GM23248 (cell line): ENCODE measurements around the gene PRSS36. TPM values are rescaled to one million over a fixed set of nuclear protein-coding genes. Genes with fewer than 3 reads are reported as not detected.

Source experiments
- DNase-seq: peaks from one replicate; pipeline ENCODE4 v3.0.0-alpha.2; 2015
- H2AFZ ChIP-seq: fragments of 200-600 bp; sonication (generic); 2 replicates; pipeline ENCODE4 v1.6.1; 2016; ENCODE audit warnings: antibody characterized with exemption
- H3F3A ChIP-seq: fragments of 200-600 bp; sonication (generic); 2 replicates; pipeline ENCODE4 v1.6.1; 2016; ENCODE audit warnings: mild to moderate bottlenecking, antibody characterized with exemption, mixed run types; ENCODE audit not compliant: insufficient read depth
- H3K27ac ChIP-seq: fragments of 200-600 bp; sonication (generic); 2 replicates; pipeline ENCODE4 v1.5.1; 2016; ENCODE audit warnings: mild to moderate bottlenecking
- H3K27me3 ChIP-seq: fragments of 200-600 bp; sonication (generic); replicated peaks from 2 replicates; pipeline ENCODE4 v1.6.1; 2016; ENCODE audit warnings: mild to moderate bottlenecking; ENCODE audit not compliant: insufficient read depth
- H3K36me3 ChIP-seq: fragments of 200-600 bp; sonication (generic); 2 replicates; pipeline ENCODE4 v1.6.1; 2016; ENCODE audit warnings: low read depth, mild to moderate bottlenecking
- H3K4me1 ChIP-seq: fragments of 200-600 bp; sonication (generic); 2 replicates; pipeline ENCODE4 v1.6.1; 2016; ENCODE audit warnings: mild to moderate bottlenecking; ENCODE audit not compliant: insufficient read depth
- H3K4me2 ChIP-seq: fragments of 200-600 bp; sonication (generic); one replicate; pipeline ENCODE4 v1.6.1; 2016; ENCODE audit warnings: mild to moderate bottlenecking; ENCODE audit not compliant: unreplicated experiment
- H3K4me3 ChIP-seq: fragments of 200-600 bp; sonication (generic); 2 replicates; pipeline ENCODE4 v1.5.1; 2016; ENCODE audit warnings: mild to moderate bottlenecking
- H3K79me2 ChIP-seq: fragments of 200-600 bp; sonication (generic); 2 replicates; pipeline ENCODE4 v1.6.1; 2016; ENCODE audit warnings: mild to moderate bottlenecking; ENCODE audit not compliant: insufficient read depth
- H3K9ac ChIP-seq: fragments of 200-600 bp; sonication (generic); 2 replicates; pipeline ENCODE4 v1.6.1; 2016; ENCODE audit warnings: mild to moderate bottlenecking
- H3K9me2 ChIP-seq: fragments of 200-600 bp; sonication (generic); 2 replicates; pipeline ENCODE4 v1.6.1; 2016; ENCODE audit warnings: mixed run types, mild to moderate bottlenecking, moderate library complexity; ENCODE audit not compliant: insufficient read depth
- H3K9me3 ChIP-seq: fragments of 200-600 bp; sonication (generic); one replicate; pipeline ENCODE4 v1.6.1; 2017; ENCODE audit warnings: low read depth
- H4K20me1 ChIP-seq: fragments of 200-600 bp; sonication (generic); 2 replicates; pipeline ENCODE4 v1.6.0; 2016; ENCODE audit not compliant: insufficient read depth
- EZH2 ChIP-seq: fragments of 200-600 bp; sonication (generic); IDR thresholded peaks from 2 replicates; pipeline ENCODE4 v1.6.1; 2018; ENCODE audit warnings: antibody characterized with exemption, mild to moderate bottlenecking; ENCODE audit not compliant: insufficient read depth, poor library complexity, severe bottlenecking
- EZH2phosphoT487 ChIP-seq: fragments of 200-600 bp; sonication (generic); IDR thresholded peaks from 2 replicates; pipeline ENCODE4 v1.6.1; 2018; ENCODE audit warnings: antibody characterized with exemption, moderate library complexity, mild to moderate bottlenecking, low read depth; ENCODE audit not compliant: insufficient read depth
- WGBS, 2 experiments: methylation state at CpG; one replicate each; pipeline ENCODE4 v1.1.6; 2015 to 2017; ENCODE audit warnings: low lambda C conversion rate in 2 of 2, low coverage in 1 of 2; ENCODE audit errors: missing lambda C conversion rate in 2 of 2; 5-methylcytosine and 5-hydroxymethylcytosine counted together
- in situ Hi-C: fragments of 300-500 bp; cut with MboI; formaldehyde crosslinking; loops from 2 replicates; pipeline ENCODE4 v1.15.0; 2020
- polyA plus RNA-seq: library from polyadenylated mRNA; unstranded; fragments of >200 nt; fragmentation: Nextera tagmentation; extraction: Ambion mirVana; gene quantifications from 2 replicates; pipeline ENCODE4 v1.2.1, GENCODE V29; 2016
- total RNA-seq: library from RNA; depleted of rRNA; stranded (reverse); fragments of >200 nt; shearing (Covaris generic); gene quantifications from 2 replicates; pipeline ENCODE4 v1.2.3, GENCODE V29; 2014

Gene PRSS36
- total and polyA plus RNA-seq, 2 experiments from 2014 or later: 2.2 TPM; not detected in 1

- 93 to 95% methylated on average over 16 of the region's 16 CpGs for WGBS, 2 experiments
- Histone ChIP-seq H2AFZ (no peak overlapping the region), H3K36me3 (peaks cover 93% of the 10 kb centered on the region), H3K9me3 (no peaks in the 10 kb centered on the region), H3K4me3 (no peak overlapping the region), H3K4me1 (no peaks in the 10 kb centered on the region), H3F3A (peaks cover 98% of the 10 kb centered on the region), H3K4me2 (no peak overlapping the region), H3K27me3 (no peaks in the 10 kb centered on the region), H3K27ac (no peak overlapping the region), H3K79me2 (peaks cover 75% of the 10 kb centered on the region), H3K9me2 (no peaks in the 10 kb centered on the region), H4K20me1 (no peaks in the 10 kb centered on the region), H3K9ac (no peak overlapping the region)
- no peak for DNase-seq
- no peak for TF ChIP-seq EZH2
- no peak for TF ChIP-seq EZH2phosphoT487
- in situ Hi-C loops: no loop called here
Observed at GRCh38 chr16:31192856-31193642, 43.2 kb upstream of the PRSS36 start.

GRCh38 chr16:31191697-31192428 is 42.0 kb upstream of the PRSS36 start:
- H3F3A ChIP-seq: peaks cover 99% of the 10 kb centered on the region
- TF ChIP-seq EZH2phosphoT487: no peak
- no peak for TF ChIP-seq EZH2
- H4K20me1 ChIP-seq: peaks cover 3% of the 10 kb centered on the region; the same call in 1 of the 2 replicates
- H3K9me3 ChIP-seq: no peaks in the 10 kb centered on the region
- no peak for DNase-seq
- no peak overlapping the region for H3K9ac ChIP-seq
- no peak overlapping the region for H3K27ac ChIP-seq
- in situ Hi-C loops: no loop called here
- H3K36me3 ChIP-seq: peaks cover 100% of the 10 kb centered on the region
- H3K4me3 ChIP-seq: no peak overlapping the region
- no peaks in the 10 kb centered on the region for H3K4me1 ChIP-seq
- peaks cover 87% of the 10 kb centered on the region for H3K79me2 ChIP-seq
- H3K27me3 ChIP-seq: no peaks in the 10 kb centered on the region
- H2AFZ ChIP-seq: no peak overlapping the region
- no peak overlapping the region for H3K4me2 ChIP-seq
- H3K9me2 ChIP-seq: no peaks in the 10 kb centered on the region
- WGBS, 2 experiments: 82 to 83% methylated on average over 5 of the region's 5 CpGs

GRCh38 chr16:31190818-31191444 is 41.1 kb upstream of the PRSS36 start:
- no peak for TF ChIP-seq EZH2phosphoT487
- TF ChIP-seq EZH2: no peak
- Histone ChIP-seq H2AFZ (no peak overlapping the region), H3K9me2 (no peaks in the 10 kb centered on the region), H4K20me1 (peaks cover 12% of the 10 kb centered on the region), H3K9me3 (no peaks in the 10 kb centered on the region), H3K36me3 (peaks cover 100% of the 10 kb centered on the region), H3K27me3 (no peaks in the 10 kb centered on the region), H3K4me2 (no peak overlapping the region), H3K4me1 (no peaks in the 10 kb centered on the region), H3K79me2 (peaks cover 90% of the 10 kb centered on the region), H3K4me3 (no peak overlapping the region), H3K27ac (0 out of 2 replicates have a peak overlapping the region, but pooled peaks have one; percentile 4), H3K9ac (no peak overlapping the region), H3F3A (peaks cover 100% of the 10 kb centered on the region)
- DNase-seq: no peak
- WGBS, 2 experiments: 96 to 98% methylated on average over 17 of the region's 17 CpGs
- in situ Hi-C loops: no loop called here

GRCh38 chr16:31190061-31190460 is 40.2 kb upstream of the PRSS36 start:
- peaks cover 100% of the 10 kb centered on the region for H3F3A ChIP-seq
- H3K4me2 ChIP-seq: no peak overlapping the region
- H4K20me1 ChIP-seq: peaks cover 14% of the 10 kb centered on the region
- no peaks in the 10 kb centered on the region for H3K9me2 ChIP-seq
- H3K9me3 ChIP-seq: no peaks in the 10 kb centered on the region
- H3K4me1 ChIP-seq: no peaks in the 10 kb centered on the region
- H3K9ac ChIP-seq: no peak overlapping the region
- in situ Hi-C loops: no loop called here
- H3K27ac ChIP-seq: no peak overlapping the region
- no peak overlapping the region for H3K4me3 ChIP-seq
- H2AFZ ChIP-seq: no peak overlapping the region
- TF ChIP-seq EZH2phosphoT487 (no peak), EZH2 (no peak)
- no peaks in the 10 kb centered on the region for H3K27me3 ChIP-seq
- peaks cover 91% of the 10 kb centered on the region for H3K79me2 ChIP-seq
- 91% methylated on average over 12 of the region's 12 CpGs for WGBS, 2 experiments
- H3K36me3 ChIP-seq: peaks cover 100% of the 10 kb centered on the region
- no peak for DNase-seq
